Nephron (organoid): ENCODE results near the gene MORN5.

Source experiments
- H3K27ac Mint-ChIP-seq, 3 experiments: 2 replicates each; pipeline ENCODE4 v1.8.0; 2020; ENCODE audit warnings: mixed read lengths in 3 of 3, mild to moderate bottlenecking in 2 of 3, moderate library complexity in 1 of 3
- H3K27me3 Mint-ChIP-seq: 2 replicates; pipeline ENCODE4 v1.8.0; 2021; ENCODE audit warnings: low read depth, mild to moderate bottlenecking, moderate library complexity, mixed read lengths
- H3K36me3 Mint-ChIP-seq: 2 replicates; pipeline ENCODE4 v1.8.0; 2020; ENCODE audit warnings: low read depth, mixed read lengths
- H3K4me1 Mint-ChIP-seq: 2 replicates; pipeline ENCODE4 v1.8.0; 2020; ENCODE audit warnings: mixed read lengths
- H3K4me3 Mint-ChIP-seq, 3 experiments: 2 replicates each; pipeline ENCODE4 v1.8.0; 2020; ENCODE audit warnings: mild to moderate bottlenecking in 3 of 3, mixed read lengths in 3 of 3, moderate library complexity in 2 of 3
- H3K9me3 Mint-ChIP-seq: 2 replicates; pipeline ENCODE4 v1.8.0; 2020; ENCODE audit warnings: mixed read lengths
- TF ChIP-seq, protein P1 (sequence below), 3 experiments: fragments of 200-600 bp; sonication (generic); IDR thresholded peaks; one replicate each; pipeline ENCODE4 v1.5.0; 2021; ENCODE audit warnings: antibody characterized with exemption in 3 of 3; ENCODE audit not compliant: unreplicated experiment in 3 of 3

Gene MORN5

DNA sequence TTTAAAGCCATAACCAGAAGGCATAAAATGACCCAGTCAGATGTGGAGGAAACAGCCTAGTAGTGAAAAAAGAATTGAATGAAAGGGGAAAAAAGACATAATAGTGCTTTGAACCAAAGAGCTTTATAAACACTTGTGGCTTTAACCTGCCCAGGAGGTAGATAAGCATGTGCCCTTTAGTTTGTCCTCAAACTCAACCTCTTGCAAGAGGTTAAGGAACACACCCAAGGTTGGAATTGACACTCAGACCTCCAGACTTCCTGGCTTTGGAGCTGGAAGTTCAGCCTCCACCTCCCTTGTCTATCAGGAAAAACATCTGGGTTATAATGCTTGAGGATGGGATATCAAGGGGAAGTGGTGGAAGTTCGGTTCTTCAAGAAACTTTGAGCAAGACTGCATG, 16.4 kb upstream of the MORN5 start:
- H3K36me3 Mint-ChIP-seq: peaks cover 59% of the 10 kb centered on the region
- no peak overlapping the region for H3K27ac Mint-ChIP-seq
- no peaks in the 10 kb centered on the region for H3K27me3 Mint-ChIP-seq
- TF ChIP-seq, protein P1, sequence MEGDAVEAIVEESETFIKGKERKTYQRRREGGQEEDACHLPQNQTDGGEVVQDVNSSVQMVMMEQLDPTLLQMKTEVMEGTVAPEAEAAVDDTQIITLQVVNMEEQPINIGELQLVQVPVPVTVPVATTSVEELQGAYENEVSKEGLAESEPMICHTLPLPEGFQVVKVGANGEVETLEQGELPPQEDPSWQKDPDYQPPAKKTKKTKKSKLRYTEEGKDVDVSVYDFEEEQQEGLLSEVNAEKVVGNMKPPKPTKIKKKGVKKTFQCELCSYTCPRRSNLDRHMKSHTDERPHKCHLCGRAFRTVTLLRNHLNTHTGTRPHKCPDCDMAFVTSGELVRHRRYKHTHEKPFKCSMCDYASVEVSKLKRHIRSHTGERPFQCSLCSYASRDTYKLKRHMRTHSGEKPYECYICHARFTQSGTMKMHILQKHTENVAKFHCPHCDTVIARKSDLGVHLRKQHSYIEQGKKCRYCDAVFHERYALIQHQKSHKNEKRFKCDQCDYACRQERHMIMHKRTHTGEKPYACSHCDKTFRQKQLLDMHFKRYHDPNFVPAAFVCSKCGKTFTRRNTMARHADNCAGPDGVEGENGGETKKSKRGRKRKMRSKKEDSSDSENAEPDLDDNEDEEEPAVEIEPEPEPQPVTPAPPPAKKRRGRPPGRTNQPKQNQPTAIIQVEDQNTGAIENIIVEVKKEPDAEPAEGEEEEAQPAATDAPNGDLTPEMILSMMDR (IDR thresholded peaks at IDR 0.05; ENCODE audit: unreplicated experiment in 3 of 3): no peak
- no peaks in the 10 kb centered on the region for H3K9me3 Mint-ChIP-seq
- no peak overlapping the region for H3K4me3 Mint-ChIP-seq
- H3K4me1 Mint-ChIP-seq: peaks cover 13% of the 10 kb centered on the region

DNA sequence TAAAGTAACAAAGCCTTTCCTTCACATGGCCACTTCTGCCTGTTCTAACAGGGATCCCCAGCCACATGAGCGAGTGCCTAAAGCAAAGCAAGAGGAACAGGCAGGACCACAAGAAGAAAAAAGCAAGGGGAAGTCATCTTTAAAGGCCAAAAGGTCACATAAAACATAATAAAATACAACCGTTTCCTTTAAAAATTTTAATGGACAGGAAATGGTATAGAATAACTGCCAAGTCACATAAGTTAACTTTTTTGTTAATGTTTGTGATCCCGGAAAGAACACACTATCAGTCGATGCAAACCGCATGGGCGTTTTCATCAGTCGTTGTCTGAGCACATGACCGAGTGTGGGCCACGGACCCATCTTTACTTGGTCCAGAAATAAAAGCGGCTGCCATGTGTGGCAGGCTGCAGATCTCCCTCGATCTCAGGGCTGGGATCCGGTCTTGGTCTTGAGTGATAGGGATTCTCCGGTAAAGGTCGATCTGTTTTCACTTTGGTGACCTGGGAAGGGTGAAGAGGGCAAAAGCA, 15.8 kb upstream of the MORN5 start:
- no peak overlapping the region for H3K4me3 Mint-ChIP-seq
- TF ChIP-seq, protein P1 (IDR thresholded peaks at IDR 0.05; ENCODE audit: unreplicated experiment in 3 of 3): no peak
- H3K4me1 Mint-ChIP-seq: peaks cover 13% of the 10 kb centered on the region
- no peaks in the 10 kb centered on the region for H3K27me3 Mint-ChIP-seq
- peaks cover 63% of the 10 kb centered on the region for H3K36me3 Mint-ChIP-seq
- H3K27ac Mint-ChIP-seq: peak overlapping the region in 2 of 3 experiments; percentile 30 to 53
- H3K9me3 Mint-ChIP-seq: no peaks in the 10 kb centered on the region

DNA sequence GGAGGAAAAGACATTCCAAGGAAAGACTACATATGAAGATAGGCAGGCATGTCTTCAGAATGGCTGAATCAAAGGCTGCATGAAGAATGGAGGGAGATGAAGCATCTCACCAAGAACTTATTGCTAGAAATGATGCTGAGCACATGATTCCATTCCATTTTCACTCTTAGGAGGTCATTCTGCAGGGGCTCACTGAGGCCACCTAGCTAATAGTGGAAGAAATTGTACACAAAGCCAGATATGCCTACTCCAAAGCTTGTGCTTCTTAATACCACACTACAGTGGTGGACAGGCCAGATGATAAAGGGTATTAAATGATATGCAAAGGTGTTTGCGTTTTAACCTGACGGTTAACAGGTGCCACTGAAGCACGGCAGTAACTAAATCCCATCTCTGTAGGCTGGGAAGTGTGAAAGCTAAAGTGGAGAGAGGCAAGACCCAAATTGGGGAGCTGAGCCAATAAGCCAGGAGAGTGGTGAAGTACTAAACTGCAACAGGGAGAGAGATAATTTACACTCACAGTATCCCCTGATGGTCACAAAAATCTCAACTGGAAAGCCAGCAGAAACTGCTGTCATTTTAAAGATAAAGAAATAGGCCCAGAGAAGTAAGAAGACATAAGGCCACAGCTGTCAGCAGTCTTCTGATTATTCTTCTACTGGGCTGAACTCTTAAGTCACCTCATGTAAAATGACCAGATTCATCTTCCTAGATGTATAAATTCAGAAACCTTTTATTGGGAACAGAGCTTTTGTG, 14.7 kb upstream of the MORN5 start:
- Mint-ChIP-seq H3K4me3 (no peak overlapping the region), H3K27ac (no peak overlapping the region), H3K36me3 (peaks cover 68% of the 10 kb centered on the region), H3K9me3 (no peaks in the 10 kb centered on the region), H3K4me1 (peaks cover 13% of the 10 kb centered on the region), H3K27me3 (no peaks in the 10 kb centered on the region)
- TF ChIP-seq, protein P1 (IDR thresholded peaks at IDR 0.05; ENCODE audit: unreplicated experiment in 3 of 3): peak in 1 of 3 experiments; percentile 14

DNA sequence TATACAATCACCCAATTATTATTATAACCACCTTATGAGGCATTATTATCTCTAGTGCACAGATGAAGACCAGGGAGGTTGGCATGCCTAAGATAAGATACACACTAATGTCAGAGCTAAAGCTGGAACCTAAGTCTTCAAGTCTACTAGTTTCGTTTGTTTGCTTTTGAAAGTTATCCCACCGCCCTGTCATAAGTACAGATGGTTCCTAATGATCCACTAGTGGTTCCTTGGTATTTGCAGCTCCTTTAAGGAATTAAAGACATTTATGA, 14.2 kb upstream of the MORN5 start:
- Mint-ChIP-seq H3K4me1 (peaks cover 13% of the 10 kb centered on the region), H3K4me3 (no peak overlapping the region)
- TF ChIP-seq, protein P1 (IDR thresholded peaks at IDR 0.05; ENCODE audit: unreplicated experiment in 3 of 3): no peak

DNA sequence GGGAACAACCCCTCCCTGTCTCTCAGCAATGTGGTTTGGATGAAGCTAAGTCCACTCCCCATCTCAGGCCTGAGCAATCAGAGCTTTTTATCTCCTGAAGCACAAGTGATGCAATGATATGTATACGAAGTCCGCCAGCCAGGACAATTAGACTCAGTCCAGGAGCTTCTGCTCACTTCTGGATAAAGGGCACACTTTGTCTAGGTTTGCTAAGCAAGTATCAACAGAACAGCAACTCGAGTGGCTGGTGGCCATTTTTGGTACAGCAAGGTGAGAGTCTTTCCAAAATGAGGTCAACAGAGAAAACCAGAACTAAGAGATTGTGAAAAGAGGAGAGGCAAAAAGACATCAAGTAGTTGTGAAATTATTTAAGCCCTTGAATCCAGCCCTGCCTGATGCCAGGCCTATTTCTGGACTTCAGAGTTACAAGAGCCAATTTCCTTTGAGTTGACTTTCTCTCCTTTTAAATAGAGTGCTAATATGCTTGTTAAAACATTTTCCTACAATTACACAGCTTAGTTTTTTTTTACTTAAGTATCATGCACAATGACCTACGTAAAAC, 8.4 kb upstream of the MORN5 start:
- H3K4me3 Mint-ChIP-seq: no peak overlapping the region
- H3K27ac Mint-ChIP-seq: no peak overlapping the region
- H3K36me3 Mint-ChIP-seq: peaks cover 31% of the 10 kb centered on the region
- no peaks in the 10 kb centered on the region for H3K27me3 Mint-ChIP-seq
- TF ChIP-seq, protein P1 (IDR thresholded peaks at IDR 0.05; ENCODE audit: unreplicated experiment in 3 of 3): no peak
- H3K4me1 Mint-ChIP-seq: no peaks in the 10 kb centered on the region
- H3K9me3 Mint-ChIP-seq: no peaks in the 10 kb centered on the region

More for the DNA sequence above, 14.2 kb upstream of the MORN5 start:
- H3K9me3 Mint-ChIP-seq: no peaks in the 10 kb centered on the region
- peaks cover 68% of the 10 kb centered on the region for H3K36me3 Mint-ChIP-seq
- H3K27me3 Mint-ChIP-seq: no peaks in the 10 kb centered on the region
- H3K27ac Mint-ChIP-seq: no peak overlapping the region

DNA sequence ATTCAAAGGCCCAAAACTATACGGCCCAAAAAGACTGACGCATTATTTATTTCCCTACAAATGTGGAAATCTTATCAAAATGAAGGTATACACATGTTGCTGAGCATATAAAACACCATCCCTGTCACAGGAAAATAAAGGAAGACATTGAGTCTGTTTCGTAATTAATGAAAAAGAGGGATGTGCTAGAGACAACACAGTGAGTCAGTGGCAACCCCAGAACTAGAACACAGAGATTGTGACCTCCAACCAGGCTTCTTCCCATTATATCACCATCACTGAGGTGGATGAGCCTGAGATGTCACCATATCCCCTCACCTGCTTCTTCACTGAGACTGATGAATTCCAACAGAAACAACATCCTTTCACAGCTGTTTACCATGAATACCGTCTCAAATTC, 3.9 kb upstream of the MORN5 start:
- Mint-ChIP-seq H3K27ac (no peak overlapping the region), H3K36me3 (peaks cover 5% of the 10 kb centered on the region), H3K4me3 (no peak overlapping the region), H3K9me3 (no peaks in the 10 kb centered on the region), H3K27me3 (no peaks in the 10 kb centered on the region), H3K4me1 (peaks cover 35% of the 10 kb centered on the region)
- TF ChIP-seq, protein P1 (IDR thresholded peaks at IDR 0.05; ENCODE audit: unreplicated experiment in 3 of 3): no peak
